C4-2B (cell line): Measurements from ENCODE around the gene BRD9.
A peak's percentile ranks its signal among the peaks of the same experiment; 100 is the strongest.

Experiments used
- H3K27ac ChIP-seq: fragments of 450-650 bp; 2 replicates; pipeline ENCODE4 v1.5.1; 2017
- CTCF ChIP-seq: fragments of 450-650 bp; conservative IDR thresholded peaks from 2 replicates; pipeline ENCODE4 v1.5.1; 2017; ENCODE audit warnings: mild to moderate bottlenecking
- ZFX ChIP-seq: fragments of 450-650 bp; IDR thresholded peaks from 2 replicates; pipeline ENCODE4 v1.6.1; 2017

BRD9 gene

GRCh38 chr5:927172-928015, 34.8 kb upstream of the BRD9 start:
- no peak for TF ChIP-seq ZFX
- no peak overlapping the region for H3K27ac ChIP-seq

- TF ChIP-seq CTCF (no peak), ZFX (no peak)
- no peak overlapping the region for H3K27ac ChIP-seq
Measured at GRCh38 chr5:926417-927171, 34.0 kb upstream of the BRD9 start.

DNA sequence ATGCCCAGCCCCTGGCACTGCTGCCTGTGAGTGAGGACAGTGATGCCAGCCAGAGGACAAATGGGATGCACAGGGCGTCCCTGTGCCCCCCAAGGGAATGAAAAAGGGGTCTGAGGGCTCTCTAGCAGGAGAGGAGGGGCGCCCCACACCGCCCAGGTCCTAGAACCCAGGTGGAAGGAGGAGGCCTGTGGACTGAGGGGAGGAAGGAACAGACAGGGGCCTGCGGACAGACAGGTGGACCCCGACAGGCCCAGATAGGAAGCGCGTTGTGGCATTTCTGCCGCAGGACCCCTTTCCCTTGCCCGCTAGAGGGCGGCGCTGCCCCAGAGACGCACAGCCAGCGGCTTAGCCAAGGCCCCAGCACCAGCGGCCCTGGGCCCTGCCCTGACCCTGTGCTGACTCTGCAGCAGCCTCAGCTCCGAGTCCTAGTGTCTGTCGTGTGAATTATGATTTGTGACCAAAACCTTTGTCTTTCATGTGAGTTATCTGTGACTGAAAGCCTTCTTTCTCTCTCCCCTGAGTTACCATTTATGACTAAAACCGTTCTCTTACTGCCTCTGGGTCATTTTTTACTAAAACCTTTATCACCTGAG, 30.8 kb upstream of the BRD9 start:
- no peak overlapping the region for H3K27ac ChIP-seq
- TF ChIP-seq ZFX: no peak
- peak; percentile 96 for TF ChIP-seq CTCF

GRCh38 chr5:922436-923280, 30.1 kb upstream of the BRD9 start:
- no peak overlapping the region for H3K27ac ChIP-seq
- TF ChIP-seq ZFX (no peak), CTCF (no peak)

DNA sequence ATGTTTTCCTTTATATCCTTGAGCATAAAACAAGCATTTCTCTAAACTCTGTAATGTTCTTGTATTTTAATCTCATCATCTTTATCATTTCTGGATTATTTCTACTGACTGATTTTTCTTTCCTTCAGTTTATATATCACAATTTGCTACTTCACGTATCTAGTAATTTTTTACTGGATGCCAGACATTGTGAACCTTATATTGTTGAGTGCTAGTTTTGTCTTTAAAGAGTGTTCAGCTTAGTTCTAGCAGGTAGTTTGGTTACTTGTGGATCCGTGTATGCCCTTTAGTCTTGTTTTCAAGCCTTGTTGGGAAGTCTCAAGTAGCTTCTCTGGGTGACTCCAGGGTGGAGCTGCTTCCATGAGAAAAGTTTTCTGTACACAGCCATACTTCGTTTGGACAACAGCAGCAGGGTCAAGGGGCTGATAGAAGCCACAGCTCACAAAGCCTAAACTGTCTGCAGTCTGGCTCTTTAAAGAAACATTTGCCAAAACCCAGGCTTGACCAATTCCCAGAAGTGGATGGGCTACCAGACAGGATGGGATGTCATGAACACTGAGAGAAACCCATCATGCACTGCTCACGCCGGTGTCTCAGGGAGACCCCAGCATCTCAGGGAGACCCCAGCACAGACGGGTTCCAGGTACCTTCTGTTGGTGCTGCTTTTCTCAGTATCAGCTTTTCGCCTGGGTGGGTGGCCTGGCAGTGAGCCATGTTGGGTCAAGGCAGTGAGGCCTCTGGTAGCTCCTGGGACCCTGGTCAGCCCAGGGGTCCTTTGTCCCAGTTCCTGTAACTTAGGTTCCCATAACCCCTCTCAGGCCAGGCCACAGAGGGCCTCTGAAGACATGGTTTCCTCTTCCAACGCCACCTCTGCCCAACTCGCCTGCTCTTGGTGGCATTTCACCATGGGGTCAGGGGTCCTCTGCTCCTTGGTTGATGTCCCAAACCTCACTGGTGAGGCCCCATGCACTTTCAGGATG, 29.1 kb upstream of the BRD9 start:
- TF ChIP-seq ZFX (no peak), CTCF (no peak)
- no peak overlapping the region for H3K27ac ChIP-seq

- H3K27ac ChIP-seq: no peak overlapping the region
- TF ChIP-seq ZFX (no peak), CTCF (no peak)
Measured at GRCh38 chr5:920321-920720, 27.7 kb upstream of the BRD9 start.
